ENCODE results near the gene RGS4. TPM values are rescaled to one million over a fixed set of nuclear protein-coding genes. Genes with fewer than 3 reads are reported as not detected.

Gene RGS4
- total RNA-seq, 1 experiment from 2014 or later: 0.21 TPM

- no TSS peak for BruUV-seq (replicated peaks)
- no peaks in the 10 kb centered on the region for H3K36me3 Mint-ChIP-seq (ENCODE audit: insufficient read depth, unreplicated experiment)
- H3K9me3 Mint-ChIP-seq (ENCODE audit: low read depth, unreplicated experiment): no peaks in the 10 kb centered on the region
- TF ChIP-seq CTCF (IDR thresholded peaks at IDR 0.05; ENCODE audit: unreplicated experiment): no peak
- no peak overlapping the region for H3K4me3 Mint-ChIP-seq (ENCODE audit: low read depth, unreplicated experiment)
- no peak overlapping the region for H3K27ac Mint-ChIP-seq (ENCODE audit: unreplicated experiment)
- peaks cover 7% of the 10 kb centered on the region for H3K27me3 Mint-ChIP-seq (ENCODE audit: unreplicated experiment)
- no peak for DNase-seq
- H3K4me1 Mint-ChIP-seq (ENCODE audit: low read depth, unreplicated experiment): no peaks in the 10 kb centered on the region
- intact Hi-C loops (cut with micrococcal nuclease; ENCODE audit: unreplicated experiment): no loop called here
- CTCF ChIA-PET: interaction anchor here (0.7 to 1.2 kb wide), 2 partner anchors 155 to 661 kb away, joined by 3 read pairs; no protein-coding TSS in a partner anchor
Observed at GRCh38 chr1:163060343-163061007, 8.7 kb upstream of the RGS4 start.

GRCh38 chr1:163063143-163063542, 6.0 kb upstream of the RGS4 start:
- CTCF ChIA-PET: no interaction called here
- BruUV-seq (replicated peaks): no TSS peak
- intact Hi-C loops (cut with micrococcal nuclease; ENCODE audit: unreplicated experiment): no loop called here
- TF ChIP-seq CTCF (IDR thresholded peaks at IDR 0.05; ENCODE audit: unreplicated experiment): no peak
- Mint-ChIP-seq H3K27me3 (ENCODE audit: unreplicated experiment) (peaks cover 34% of the 10 kb centered on the region), H3K4me3 (ENCODE audit: low read depth, unreplicated experiment) (no peak overlapping the region), H3K9me3 (ENCODE audit: low read depth, unreplicated experiment) (no peaks in the 10 kb centered on the region), H3K4me1 (ENCODE audit: low read depth, unreplicated experiment) (no peaks in the 10 kb centered on the region), H3K36me3 (ENCODE audit: insufficient read depth, unreplicated experiment) (no peaks in the 10 kb centered on the region), H3K27ac (ENCODE audit: unreplicated experiment) (no peak overlapping the region)
- DNase-seq: no peak

GRCh38 chr1:163063610-163064009, 5.6 kb upstream of the RGS4 start:
- no peak overlapping the region for H3K27ac Mint-ChIP-seq (ENCODE audit: unreplicated experiment)
- intact Hi-C loops (cut with micrococcal nuclease; ENCODE audit: unreplicated experiment): no loop called here
- CTCF ChIA-PET: interaction anchor here (1.1 kb wide), 1 partner anchor 115 kb away, joined by 3 read pairs; no protein-coding TSS in a partner anchor
- no peaks in the 10 kb centered on the region for H3K9me3 Mint-ChIP-seq (ENCODE audit: low read depth, unreplicated experiment)
- peaks cover 38% of the 10 kb centered on the region for H3K27me3 Mint-ChIP-seq (ENCODE audit: unreplicated experiment)
- no TSS peak for BruUV-seq (replicated peaks)
- no peak for DNase-seq
- no peak for TF ChIP-seq CTCF (IDR thresholded peaks at IDR 0.05; ENCODE audit: unreplicated experiment)
- H3K4me1 Mint-ChIP-seq (ENCODE audit: low read depth, unreplicated experiment): no peaks in the 10 kb centered on the region
- no peak overlapping the region for H3K4me3 Mint-ChIP-seq (ENCODE audit: low read depth, unreplicated experiment)
- H3K36me3 Mint-ChIP-seq (ENCODE audit: insufficient read depth, unreplicated experiment): no peaks in the 10 kb centered on the region

- H3K4me3 Mint-ChIP-seq (ENCODE audit: low read depth, unreplicated experiment): no peak overlapping the region
- CTCF ChIA-PET: no interaction called here
- no peaks in the 10 kb centered on the region for H3K4me1 Mint-ChIP-seq (ENCODE audit: low read depth, unreplicated experiment)
- no peak for DNase-seq
- no peak overlapping the region for H3K27ac Mint-ChIP-seq (ENCODE audit: unreplicated experiment)
- no peak for TF ChIP-seq CTCF (IDR thresholded peaks at IDR 0.05; ENCODE audit: unreplicated experiment)
- no TSS peak for BruUV-seq (replicated peaks)
- intact Hi-C loops (cut with micrococcal nuclease; ENCODE audit: unreplicated experiment): no loop called here
- H3K9me3 Mint-ChIP-seq (ENCODE audit: low read depth, unreplicated experiment): no peaks in the 10 kb centered on the region
- H3K27me3 Mint-ChIP-seq (ENCODE audit: unreplicated experiment): peaks cover 59% of the 10 kb centered on the region
- no peaks in the 10 kb centered on the region for H3K36me3 Mint-ChIP-seq (ENCODE audit: insufficient read depth, unreplicated experiment)
Observed at GRCh38 chr1:163066168-163066567, 3.0 kb upstream of the RGS4 start.
